A204.1 (cell line): ENCODE measurements around the gene RPL27A.

ENCODE experiments used
- FAIRE-seq: peaks from 2 replicates; lab custom pipeline; 2012; peaks lifted over from hg19 to GRCh38; lab: Jason Lieb, UNC

RPL27A gene

DNA sequence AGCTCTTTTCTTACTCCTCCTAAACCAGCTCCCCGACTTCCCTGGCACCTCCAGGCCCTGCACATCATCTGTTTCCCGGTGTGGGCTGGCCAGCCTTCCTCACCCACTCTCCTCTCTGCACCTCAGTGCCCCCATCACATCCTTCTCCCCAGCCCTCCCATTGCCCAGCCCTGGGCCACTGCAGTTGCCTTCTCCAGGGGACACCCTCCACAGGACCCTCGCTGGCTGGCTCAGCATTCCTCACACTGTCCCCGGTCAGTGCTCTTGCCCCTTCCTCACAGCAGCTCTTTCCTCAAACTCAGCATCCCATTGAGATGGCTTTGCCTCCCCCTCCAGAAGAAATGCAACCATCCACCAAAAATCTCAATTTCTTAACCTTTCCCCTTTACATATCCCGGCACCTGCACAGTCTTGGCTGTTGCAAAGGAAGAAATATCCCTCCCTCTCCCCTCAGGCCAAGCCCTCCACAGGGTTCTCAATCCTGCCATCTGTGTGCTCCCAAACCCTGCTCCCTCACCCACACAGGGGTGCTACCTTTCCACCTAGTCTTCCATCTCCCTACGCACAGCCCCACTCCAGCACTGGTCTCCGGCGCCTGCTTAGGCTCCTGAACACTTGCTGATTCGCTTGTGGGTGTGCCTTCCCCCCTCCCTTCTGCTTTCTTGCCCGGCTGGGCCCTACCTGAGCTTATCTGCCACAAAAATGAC is 19.5 kb downstream of the RPL27A start:
- no peak for FAIRE-seq

DNA sequence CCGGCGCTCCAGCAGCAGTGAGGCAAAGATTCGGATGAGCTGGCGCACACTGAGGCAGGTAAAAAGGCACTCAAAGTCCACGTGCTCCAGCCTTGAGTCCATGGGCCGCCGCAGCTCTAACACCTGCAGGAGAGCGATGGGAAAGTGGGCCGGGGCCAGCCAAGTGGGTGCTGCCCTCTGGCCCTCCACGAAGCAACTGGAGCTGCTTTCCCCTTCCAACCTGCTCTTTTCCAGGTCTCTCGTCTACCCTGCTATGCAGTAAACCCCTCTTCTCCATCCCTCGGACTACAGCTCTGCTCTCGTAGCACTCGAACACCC is 20.0 kb downstream of the RPL27A start:
- no peak for FAIRE-seq

- no peak for FAIRE-seq
These were observed 21.5 kb downstream of the RPL27A start for GRCh38 chr11:8704136-8704535.

DNA sequence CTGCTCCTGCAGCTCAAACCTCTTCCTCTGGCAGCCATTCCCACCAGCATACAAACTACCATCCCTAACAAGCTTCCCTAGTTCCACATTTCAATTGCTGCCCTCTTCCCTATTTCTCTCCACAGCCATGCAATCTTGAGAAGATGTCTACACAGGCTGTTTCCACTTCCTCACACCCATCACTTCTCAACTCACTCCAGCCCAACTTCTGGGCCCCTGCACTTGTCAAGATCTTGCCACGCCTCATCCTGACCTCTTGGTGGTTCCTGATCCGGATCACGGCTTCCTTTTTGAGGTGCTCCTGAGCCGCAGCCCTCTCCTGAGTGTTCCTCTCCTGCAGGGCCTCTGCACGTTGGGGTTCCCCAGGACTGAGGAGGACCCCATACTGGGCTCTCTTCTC is 22.6 kb downstream of the RPL27A start:
- no peak for FAIRE-seq

DNA sequence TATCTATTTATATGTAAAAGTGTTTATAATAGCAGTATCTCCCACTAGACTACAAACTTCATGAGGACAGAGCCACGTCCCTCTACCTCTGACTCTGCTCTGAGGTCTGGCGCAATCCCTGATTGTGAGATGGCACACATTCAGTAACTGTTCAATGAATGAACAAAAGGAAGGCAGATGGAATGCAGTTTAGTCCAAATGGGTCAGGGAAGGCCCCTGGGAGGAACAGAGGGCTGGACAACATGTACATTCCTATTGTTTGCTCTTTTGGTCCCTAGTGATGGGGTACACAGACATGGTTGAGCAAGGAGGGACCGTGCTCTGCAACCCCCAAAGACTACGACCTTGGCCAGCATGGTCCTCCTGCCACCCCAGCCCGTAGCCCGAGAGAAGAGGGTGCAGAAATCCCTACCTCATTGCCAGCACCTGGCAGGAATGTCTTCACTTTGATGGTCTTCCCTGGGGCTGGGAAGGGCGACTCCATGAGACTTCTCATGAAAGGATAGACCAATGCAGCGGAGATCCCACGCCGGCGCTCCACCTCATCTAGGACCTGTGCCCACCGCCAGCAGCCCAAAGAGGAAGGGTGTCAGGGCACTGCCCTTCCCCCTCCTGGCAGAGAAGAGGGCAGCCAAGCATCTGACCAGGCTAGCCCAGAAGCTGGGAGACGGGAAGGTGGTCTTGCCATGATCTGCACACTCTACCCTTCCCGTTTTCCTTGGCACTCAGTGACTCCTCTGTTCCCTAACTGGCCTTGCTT is 24.3 kb downstream of the RPL27A start:
- FAIRE-seq, result no peak

GRCh38 chr11:8707541-8708191 is 25.1 kb downstream of the RPL27A start:
- no peak for FAIRE-seq

DNA sequence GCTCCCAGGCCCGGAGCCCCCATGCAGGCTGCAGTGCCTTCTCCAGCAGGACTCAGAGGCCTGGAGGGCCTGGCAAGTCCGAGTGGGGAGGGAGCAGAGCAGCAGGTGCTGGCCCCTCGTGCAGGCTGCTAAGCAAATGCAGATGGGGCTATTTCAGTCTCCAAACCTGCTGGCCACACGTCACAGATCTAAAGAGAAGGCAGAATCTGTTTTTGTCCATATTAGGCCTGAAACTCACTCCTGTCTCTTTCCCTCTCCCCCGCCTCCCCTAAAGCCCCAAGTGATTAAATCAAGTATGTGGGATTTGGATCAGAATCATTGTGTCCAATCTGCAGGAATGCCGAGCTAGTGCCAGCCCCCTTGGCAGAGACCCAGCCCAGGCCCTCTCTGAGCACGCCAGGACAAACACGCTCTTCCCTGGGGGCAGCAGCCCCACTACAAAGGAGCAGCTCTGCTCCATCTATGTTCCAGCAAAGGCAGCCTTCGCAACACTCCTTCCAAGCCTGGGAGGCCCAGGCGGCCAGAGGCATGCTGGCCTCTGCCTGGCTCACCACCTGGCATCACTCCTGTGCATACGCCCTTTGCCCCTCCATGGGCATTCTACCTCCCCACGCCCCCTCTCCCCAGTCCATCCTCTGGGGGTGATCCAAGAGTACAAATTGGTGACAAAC is 26.5 kb downstream of the RPL27A start:
- no peak for FAIRE-seq

GRCh38 chr11:8709777-8710176 is 27.2 kb downstream of the RPL27A start:
- no peak for FAIRE-seq

- no peak for FAIRE-seq
These were observed 29.4 kb downstream of the RPL27A start for GRCh38 chr11:8711895-8712442.

DNA sequence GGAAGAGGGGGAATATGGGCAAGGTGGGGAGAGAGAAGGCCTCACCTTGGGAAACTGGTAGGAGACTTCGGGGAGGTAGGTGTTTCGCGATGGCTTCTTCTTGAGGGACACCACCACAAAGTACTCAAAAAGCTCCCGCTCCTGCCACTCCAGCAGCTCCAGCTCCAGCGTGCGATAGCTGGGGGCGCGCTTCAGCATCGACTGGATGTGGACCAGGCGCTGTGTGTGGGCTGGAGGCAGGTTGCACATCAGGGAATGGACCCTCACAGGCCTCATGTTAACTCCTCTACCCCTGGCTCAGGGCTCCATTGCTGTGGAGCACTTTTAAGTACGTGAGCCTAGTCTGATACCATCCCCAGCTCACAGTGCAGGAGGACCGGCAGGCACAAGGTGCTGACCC is 29.9 kb downstream of the RPL27A start:
- no peak for FAIRE-seq

DNA sequence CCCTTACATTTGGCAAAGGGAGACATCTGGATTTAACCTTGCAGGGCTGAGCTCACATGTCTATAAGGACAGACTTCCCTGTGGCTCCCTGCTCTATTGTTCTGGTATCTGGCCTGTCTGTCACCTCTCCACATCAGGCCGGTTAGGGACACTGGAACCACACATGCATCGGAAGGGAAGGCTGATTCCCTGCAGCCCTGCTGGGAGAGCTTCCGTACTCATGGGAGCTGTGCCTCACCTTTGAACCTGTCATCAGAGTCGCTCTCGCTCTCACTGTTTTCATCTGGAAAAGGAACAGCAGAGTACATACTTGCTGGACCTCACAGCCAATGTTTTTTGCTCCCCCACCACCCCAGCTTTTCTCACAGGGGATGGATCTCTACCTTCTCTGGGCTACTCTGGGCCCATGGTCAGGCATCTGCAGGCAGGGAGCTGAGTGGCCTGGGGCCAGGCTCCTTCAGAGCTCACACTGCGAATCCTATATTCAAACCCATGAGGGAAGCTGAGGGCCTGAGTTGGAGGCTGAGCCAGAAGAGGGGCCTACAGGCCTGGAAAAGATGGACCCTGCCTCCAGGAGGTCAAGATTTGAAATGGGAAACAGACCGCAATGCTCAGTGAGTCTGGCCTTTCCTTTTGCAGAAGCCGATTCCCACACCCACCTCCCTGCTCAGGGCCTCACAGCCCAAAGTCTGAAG is 31.3 kb downstream of the RPL27A start:
- no peak for FAIRE-seq

GRCh38 chr11:8714622-8715225 is 32.1 kb downstream of the RPL27A start:
- FAIRE-seq, result no peak

- FAIRE-seq, result no peak
These were observed 32.9 kb downstream of the RPL27A start for GRCh38 chr11:8715501-8715900.

DNA sequence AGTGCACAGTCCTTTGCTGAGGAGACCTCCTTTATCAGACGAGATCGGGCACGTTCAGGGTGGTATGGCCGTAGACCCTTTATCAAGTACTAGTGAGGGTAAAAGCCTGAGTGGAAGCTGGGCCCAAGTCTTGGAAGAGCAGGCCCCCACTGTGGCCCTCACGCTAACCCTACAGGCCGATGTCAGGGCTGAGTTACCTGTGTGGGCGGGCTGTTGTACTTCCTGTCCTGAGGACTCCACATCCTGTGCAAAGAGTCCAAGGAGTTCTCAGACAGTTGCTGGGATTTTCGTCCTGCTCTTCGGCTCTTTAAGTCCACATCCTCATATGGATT is 34.9 kb downstream of the RPL27A start:
- FAIRE-seq, result no peak

DNA sequence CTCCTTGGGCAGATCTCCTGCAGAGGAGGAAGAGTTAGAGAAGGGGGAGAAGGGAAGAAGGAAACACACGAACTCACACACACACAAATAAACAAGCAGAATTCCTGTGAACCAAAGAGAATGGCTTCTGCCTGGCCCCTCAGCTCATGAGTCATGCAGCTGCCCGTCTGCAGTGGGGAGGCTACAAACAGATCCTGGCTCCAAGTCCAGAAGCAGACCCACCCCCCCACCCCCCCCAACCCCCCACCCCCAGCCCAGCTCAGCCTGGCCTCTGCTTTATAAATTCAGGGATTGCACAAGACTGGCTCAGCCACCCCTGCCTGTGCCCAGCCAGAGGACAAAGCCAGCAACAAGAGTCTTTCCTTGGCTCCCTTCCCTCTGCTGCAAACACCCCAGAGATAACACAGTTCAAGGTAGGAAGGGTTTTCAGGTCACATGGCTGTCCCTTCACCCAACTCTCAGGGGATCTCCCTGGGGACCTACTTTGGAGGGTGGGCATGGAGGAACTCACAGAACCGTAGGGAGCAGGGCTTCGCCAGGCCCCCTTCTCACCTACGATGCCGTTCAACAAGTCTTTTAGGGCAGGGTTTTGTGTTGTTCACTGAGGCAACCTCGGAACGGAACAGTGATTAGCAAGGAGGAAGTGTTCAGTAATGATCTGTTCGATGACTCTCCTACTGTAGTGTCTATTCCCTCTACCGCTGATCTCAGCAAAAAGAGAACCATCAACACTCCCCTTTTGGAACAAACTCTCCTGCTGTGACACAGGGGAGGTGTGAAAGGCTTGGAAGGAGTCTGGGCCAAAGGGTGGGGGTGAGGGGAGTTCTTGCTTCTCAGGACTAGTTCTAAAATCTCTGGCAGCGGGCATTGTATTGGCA is 35.5 kb downstream of the RPL27A start:
- FAIRE-seq, result no peak

GRCh38 chr11:8719211-8719649 is 36.6 kb downstream of the RPL27A start:
- no peak for FAIRE-seq

- no peak for FAIRE-seq
These were observed 37.1 kb downstream of the RPL27A start for GRCh38 chr11:8719721-8720120.

GRCh38 chr11:8720352-8720751 is 37.8 kb downstream of the RPL27A start:
- FAIRE-seq, result no peak

- no peak for FAIRE-seq
These were observed 38.4 kb downstream of the RPL27A start for GRCh38 chr11:8720868-8721608.
